Neural progenitor cell (in vitro differentiated cells): ENCODE measurements around the gene CWF19L1.

Source experiments
- EZH2 ChIP-seq: fragments of 200-600 bp; sonication (generic); IDR thresholded peaks from 2 replicates; pipeline ENCODE4 v1.6.1; 2017; ENCODE audit warnings: antibody characterized with exemption, mild to moderate bottlenecking, moderate library complexity
- EZH2phosphoT487 ChIP-seq: fragments of 200-600 bp; sonication (generic); IDR thresholded peaks from 2 replicates; pipeline ENCODE4 v1.6.1; 2017; ENCODE audit warnings: antibody characterized with exemption
- TF ChIP-seq, protein P1 (sequence below): fragments of 200-600 bp; sonication (generic); IDR thresholded peaks from 2 replicates; pipeline ENCODE4 v1.5.1; 2017; ENCODE audit warnings: antibody characterized with exemption, mild to moderate bottlenecking

DNA sequence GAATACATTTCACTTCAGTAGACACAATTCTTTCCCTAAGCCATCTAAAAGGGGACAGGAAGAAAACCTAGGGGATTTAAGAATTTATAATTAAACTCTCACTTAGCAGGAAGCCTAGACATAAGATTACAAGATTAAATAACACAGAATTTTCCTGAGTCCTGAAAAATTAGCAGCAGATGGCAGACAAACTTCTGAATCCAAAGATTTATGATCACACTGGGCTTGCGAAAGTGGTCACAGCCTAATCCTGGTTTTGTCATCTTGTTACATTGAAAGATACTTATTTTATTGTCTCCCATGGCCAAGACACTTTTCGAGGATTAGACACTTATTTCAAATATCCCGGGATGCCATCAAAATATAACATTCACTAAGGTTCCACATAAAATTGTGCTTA is 84.5 kb downstream of the CWF19L1 start:
- TF ChIP-seq, protein P1, sequence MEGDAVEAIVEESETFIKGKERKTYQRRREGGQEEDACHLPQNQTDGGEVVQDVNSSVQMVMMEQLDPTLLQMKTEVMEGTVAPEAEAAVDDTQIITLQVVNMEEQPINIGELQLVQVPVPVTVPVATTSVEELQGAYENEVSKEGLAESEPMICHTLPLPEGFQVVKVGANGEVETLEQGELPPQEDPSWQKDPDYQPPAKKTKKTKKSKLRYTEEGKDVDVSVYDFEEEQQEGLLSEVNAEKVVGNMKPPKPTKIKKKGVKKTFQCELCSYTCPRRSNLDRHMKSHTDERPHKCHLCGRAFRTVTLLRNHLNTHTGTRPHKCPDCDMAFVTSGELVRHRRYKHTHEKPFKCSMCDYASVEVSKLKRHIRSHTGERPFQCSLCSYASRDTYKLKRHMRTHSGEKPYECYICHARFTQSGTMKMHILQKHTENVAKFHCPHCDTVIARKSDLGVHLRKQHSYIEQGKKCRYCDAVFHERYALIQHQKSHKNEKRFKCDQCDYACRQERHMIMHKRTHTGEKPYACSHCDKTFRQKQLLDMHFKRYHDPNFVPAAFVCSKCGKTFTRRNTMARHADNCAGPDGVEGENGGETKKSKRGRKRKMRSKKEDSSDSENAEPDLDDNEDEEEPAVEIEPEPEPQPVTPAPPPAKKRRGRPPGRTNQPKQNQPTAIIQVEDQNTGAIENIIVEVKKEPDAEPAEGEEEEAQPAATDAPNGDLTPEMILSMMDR: no peak
- TF ChIP-seq EZH2phosphoT487 (no peak), EZH2 (no peak)
